ENCODE data around the gene CUX1.

Gene CUX1

DNA sequence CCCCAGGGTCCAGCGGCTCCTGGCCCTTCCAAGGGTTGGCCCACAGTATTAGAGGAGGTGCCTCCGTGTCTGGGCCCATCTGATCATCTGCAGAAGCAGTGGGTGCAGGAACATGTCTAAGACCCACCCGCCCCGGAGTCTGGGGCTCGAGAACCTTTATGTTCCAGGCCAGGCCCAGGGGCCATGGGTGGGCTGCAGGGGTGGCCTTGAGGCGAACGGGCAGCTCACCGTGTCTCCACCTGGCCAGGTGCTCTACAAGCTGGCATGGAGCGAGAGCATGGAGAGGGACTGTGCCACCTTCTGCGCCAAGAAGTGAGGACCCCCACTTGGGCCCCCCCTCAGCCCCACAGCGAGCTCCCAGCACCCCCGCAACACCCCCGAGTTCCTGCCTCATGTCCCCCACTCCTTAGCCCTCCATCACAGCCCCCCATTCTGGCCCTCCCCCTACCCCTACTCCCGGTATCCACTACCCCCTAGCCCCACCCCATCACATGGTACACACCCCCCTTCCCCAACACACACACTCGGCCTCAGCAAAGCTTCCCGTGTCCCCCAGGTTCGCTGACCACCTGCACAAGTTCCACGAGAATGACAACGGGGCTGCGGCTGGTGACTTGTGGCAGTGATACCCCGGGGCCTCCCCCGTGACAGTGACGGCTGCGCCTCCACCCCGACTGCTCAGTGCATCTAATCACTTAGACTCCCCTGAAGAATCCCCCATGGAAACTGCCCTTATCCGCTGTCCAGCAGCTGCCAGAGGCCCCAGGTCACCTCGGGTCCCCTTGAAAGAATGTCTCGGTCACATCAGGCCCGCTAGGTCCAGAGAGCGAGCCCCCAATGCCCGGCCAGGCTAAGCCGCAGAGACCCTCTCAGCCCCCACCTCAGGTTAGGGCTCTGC, 465.3 kb downstream of the CUX1 start:
- no peak for FAIRE-seq

DNA sequence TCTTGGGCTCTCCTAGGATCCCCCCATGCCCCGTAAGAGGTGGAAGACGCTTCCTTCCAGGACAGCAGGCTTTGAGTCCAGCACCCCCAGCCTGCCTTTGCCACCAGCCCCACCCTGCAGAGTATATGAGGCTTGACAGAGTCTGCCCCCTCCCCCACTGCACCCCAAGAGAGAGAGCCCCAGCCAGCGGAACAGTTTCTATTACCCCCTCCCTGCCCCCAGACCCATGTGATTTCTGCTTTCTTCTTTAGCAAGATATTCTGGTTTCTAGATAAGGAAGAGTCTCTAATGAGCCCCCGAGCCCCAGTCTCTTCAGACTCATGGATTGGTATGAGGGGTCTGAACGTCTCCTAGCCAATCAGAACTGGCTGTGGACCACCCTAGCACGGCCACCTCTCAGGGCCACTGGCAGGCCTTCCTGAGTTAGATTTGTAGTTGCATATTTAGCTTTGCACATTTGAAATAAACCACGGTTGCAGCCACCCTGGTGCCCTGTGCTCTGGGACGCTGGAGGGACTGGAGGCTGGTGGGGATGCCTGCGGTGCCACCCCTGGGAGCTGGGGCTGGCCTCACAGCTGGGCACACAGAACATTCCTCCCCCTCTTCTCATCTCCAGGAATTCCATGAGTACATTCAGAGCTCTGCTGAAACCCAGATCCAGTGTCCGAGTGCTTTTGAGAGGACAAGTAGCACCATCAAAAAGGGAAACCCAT, 466.2 kb downstream of the CUX1 start:
- no peak for FAIRE-seq

DNA sequence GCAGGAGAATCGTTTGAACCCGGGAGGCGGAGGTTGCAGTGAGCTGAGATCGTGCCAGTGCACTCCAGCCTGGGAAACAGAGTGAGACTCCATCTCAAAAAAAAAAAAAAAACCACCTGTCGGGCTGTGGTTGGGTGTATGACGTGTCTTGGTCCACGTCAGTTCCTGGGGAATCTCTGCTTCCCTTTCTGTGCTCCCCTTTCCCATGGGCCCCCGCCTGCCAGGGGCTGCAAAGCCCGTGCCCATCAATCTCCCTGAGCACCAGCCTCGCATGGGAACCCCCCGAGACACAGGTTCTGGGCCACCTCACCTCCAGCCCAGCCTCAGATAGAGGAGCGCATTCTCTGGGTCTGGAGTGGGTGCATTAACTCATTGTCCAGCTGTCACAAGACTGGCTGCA, 467.0 kb downstream of the CUX1 start:
- no peak for FAIRE-seq

DNA sequence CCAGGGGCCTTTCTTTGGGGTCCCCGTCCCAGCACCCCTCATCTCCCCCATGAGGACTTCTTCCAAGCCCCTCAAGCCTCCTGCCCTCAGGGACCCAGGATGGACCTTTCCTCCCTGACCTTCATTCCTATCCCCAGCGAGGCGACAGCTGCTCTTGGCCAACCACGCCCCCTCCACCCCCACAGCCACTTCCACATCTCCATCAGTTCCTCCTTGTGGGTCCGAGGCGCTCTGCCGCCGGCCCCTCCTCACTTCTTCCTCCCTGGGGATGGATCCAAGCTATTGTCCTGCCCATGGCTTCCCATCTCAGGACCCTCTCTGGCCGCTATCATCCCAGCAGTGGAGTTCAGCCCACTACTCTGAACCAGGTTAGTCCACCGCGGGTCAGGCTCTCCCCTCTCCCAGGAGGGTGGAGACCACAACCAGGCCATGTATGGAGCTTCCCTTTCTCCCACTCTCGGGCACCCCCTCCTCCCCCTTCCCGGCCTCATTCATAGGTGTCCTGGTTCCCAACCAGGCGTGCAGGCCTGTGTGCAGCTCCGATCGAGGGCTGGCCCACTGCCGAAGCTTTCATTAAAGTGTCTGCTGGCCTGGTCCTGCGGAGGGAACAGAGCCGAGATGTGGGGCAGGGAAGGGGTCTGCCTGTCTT, 467.6 kb downstream of the CUX1 start:
- no peak for FAIRE-seq

DNA sequence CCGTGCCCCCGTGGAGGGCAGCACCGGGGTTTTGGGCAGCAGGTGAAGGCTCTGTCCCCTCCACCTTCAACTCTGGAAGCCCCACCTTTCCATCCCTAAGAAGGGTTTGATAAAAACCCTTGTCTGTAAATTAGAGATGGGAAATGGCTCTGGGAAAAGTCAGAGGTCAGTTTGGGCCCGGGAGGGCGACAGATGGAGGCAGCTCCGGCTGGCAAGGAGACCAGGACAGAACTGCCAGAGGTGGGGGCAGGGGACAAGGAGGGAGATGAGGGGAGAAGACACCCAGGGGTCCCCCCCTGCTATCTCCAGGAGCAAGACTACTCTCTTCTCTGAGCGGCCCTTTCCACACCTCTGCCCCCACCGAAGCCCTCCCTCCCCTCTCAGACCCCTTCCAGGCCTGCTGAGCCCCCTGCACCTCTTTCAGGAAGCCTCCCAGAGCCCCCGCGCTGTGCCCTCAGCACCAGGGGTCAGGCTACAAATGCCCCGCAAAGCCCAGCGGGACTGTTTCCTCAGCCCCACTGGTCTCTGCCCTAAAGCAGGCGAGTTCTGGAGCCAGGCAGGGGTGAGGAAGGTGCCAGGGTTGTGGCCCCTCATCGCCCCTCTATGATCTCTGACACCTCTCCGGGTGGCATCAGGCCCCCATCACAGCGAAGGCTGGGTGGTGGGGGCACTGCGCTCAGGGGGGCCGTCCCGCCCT, 468.3 kb downstream of the CUX1 start:
- FAIRE-seq, result no peak

DNA sequence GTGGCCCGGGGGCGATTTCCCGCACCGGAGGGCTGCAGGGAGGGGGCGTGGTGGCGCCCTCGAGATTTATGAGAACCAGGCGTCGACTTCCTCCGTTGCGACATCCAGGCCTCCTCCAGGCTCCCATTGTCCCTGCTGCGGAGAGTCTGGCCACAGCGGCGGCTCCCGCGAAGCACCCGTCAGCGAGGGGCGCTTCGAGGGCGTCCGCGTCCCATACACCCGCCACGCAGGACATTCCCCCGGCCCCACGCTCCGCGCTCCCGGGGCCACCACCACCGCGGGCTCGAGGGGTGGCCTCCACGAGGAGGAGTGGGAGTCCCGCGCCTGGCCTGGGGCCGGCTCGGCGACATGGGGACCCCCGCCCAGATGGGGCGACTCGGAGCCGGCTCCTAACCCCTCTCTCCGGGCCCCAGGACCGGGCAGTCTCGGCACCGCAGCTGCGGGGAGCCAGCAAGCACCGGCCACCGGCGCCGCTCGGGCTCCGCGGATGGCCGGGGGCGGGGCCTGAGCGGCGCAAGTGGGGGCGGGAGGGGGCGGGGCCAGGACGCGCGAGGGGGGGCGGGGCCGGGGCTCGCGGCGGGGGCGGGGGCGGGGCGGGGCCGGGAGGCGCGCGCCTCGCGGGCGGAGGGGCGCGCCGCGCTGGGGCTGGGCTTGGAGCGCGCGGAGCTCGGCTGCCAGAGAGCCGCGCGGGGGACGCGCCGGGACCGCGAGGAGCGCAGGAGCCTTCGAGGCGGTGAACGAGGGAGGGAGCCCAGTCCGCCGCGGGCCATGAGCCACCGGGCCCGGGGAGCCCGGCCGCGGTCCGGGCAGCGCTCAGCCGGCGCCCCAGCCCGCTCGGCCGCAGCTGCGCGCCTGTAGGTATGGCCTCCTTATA, 469.0 kb downstream of the CUX1 start, which contains the start of gene SH2B2:
SH2B2 (plus strand) TSS at position 632 of the 874 bp plus-strand sequence. CDS start 13,683 bp downstream, outside the sequence.
- no peak for FAIRE-seq

DNA sequence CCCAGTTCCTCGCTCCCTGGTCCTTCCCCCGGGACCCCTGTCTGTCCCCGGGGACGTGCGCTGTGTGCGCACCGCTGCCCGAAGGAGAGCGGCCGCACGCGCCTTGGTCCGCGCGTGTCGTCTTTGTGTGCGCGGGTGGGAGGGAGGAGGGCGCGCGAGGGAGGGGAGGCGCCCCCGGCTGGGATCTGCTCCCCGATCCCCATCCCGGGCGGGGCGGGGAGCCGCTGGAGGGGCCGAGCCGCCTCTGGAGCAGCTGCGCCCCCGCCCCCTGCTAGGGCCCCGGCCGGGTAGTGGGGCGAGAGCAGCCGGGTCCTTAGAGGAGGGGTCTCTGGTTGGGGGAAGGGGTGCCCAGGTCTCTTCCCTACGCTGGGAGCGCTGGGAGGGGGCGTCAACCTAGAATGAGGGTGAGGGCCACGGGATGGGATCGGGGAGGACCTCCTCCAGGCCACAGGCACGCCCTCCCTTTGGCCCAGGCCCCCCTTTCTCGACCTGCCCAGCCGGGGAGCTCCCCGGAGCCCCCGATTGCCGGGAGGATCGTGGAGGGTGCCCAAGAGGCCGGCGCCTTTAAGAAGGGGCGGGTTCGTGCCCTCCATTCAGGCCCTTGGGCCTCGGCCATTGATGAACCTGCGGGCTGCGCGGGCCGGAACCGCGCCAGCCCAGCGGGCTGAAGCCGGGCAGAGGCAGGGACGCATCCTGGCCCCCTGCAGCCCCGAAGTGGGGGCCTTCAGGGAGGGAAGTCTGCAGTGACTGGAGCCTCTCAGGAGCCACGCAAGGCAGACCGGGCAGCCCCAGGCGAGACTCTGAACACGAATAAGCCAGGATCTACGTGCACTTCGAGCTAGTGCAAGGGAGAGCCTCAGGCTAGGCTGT, 469.9 kb downstream of the CUX1 start:
- no peak for FAIRE-seq

DNA sequence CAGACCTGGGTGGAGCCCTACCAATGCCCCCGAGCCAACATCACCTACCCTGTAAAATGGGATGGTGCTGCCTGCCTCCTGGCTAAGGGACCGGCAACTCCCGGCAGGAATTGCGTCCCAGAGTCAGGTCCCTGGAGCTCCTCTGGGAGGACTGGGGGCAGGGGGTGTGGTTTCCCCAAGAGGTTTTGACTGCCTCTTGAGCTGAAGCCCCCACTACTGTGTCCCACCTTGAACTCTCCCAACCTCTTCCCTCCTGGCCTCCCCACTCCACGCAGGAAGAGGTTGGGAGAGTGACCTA, 470.5 kb downstream of the CUX1 start:
- FAIRE-seq, result no peak

DNA sequence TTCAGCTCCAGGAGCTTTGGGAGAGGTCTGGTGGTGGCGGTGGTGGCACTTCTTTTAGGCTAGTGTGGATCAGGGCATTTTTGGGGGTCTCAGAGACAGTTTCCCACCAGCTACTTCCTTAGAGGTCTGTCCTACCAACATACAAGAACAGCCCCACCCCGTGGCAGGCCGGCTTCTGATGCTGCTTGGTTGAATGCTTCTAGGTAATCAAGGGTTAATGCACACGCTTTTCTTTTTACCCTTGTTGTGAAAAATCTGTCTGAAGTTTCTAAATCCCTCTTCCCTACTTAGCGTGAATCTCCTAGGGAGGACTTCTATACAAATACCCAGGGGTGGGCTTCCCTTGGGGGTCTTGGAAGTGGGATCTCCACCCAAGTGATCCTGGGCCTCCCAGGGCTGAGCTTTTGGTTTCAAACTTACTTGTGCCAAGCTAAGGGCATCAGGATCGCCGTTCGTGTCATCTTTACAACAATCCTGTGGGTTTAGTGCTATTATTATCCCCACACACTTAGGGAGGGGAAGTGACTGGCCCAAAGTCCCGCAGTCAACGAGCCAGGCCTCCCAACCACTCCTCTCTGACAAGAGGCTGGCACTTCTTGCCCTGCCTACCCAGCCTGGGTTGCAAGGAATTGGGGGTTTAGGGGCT, 471.0 kb downstream of the CUX1 start:
- FAIRE-seq, result no peak

DNA sequence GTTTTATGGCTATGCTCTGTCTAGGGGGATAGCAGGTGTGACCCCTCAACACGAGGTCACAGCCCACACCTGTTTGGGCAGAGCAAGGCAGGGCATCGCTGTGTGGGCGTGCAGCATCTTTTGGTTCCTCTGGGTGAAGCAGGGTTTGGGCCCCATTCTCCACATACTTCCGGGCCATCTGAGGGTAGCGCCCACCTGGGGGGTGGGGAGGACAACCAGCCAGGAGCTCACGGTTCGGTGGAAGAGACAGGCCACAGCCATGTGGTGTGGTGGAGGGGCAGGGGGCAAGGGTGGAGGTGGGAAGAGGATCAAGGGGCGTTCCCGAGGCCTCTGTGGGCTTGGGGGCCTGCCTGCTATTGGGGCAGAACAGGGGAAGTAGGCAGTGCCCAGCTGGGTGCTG, 471.6 kb downstream of the CUX1 start:
- no peak for FAIRE-seq

DNA sequence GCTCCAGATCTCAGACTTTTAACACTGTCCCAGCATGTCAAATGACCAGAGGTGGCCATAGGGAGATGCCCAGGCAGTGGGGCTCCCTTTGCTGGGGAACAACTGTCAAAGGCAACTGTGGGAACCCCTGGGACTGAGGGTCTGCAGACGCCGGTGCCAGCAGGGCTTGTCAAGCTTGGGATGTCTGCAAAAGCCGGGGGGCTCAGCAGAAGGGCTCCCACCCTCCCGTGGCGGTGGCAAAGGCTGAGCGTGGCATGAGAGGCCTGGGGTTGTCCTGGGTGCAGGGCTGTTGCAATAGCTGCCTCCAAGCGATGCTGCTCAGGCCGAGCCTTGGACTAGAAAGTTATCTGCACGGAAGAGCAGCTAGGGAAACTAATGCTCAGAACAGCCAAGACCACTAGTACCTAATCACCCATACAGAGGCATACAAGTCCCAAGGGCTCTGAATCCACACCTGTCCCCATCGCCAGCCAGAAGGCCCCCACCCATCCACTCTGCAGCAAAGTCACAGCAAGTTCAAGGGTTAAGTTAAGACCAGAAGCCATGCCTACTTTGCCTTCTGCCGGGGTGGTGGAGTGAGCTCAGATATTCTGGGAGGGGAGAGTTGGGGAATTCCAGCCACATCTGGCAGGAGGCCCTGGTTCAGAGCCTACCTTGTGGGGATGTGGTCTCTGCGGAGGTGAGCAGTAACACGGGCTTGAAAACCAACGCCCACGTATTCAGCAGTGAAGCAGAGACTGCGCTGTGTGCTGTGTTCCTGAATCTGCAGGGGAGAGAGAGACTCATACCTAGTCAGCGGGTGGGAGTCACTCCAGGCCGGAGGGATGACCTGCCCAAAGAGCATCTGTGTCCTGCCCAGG, 473.9 kb downstream of the CUX1 start:
- FAIRE-seq, result no peak

DNA sequence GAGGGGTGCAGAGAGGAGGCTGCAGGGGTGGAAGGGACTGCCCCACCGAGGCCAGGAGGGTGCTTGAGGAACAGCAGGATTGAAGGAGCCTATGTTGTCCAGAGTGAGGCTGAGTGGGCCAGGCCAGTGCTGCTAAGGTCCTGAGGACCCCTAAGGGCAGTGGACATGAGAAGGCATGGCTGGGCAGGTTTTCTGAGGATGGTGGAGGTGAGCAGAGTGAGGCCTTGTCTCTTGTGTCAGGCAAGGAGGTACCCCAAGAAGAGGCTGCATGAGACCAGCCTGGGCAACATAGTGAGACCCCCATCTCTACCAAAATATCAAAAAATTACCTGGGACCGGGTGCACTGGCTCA, 474.5 kb downstream of the CUX1 start:
- no peak for FAIRE-seq

DNA sequence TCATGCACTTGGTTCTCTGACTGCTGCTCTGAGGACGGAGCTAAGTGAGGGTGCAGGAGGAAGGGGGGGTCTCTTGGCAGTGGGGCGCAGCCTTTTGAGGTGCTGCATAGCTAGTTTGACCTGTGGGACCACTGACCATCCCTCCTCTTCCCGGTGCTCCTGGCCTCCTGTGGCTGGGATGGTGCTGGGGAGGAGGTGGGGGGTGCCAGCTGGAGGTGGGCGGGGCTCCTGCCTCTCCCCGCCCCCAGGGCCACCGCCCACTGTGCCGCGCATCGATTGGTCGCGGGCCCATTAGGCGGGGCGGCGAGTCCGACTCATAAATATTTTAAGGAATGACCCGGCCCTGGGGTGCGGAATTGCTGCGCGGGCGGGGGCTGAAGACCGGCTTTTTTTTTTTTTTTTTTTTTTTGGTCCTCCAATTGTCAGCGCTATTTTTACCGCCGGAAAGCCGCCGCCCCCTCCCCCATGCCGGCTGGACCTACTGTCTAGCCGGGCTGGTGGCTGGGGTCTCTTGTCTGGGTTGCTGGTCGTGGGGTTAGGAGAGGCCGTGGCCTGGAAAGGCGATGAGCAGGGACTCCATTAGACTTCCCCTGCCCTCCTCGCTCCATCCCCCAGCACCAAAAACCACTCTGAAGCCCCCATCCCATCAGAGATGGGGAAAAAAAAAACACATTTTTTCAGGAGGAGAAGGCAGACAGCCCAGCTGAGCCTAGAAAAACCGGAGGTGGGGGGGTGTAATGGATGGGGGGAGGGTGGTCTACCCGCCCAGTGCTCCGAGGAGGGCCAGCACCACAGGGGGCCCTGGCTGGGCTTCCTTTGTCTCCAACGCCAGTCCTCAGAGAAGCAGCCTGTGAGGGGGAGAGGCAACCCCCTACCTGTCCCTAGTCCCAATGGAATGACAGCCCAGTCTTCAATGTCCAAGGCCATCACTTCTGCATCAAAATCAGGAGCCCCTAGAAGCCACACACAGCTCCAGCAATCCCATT, 475.7 kb downstream of the CUX1 start:
- FAIRE-seq, result no peak

DNA sequence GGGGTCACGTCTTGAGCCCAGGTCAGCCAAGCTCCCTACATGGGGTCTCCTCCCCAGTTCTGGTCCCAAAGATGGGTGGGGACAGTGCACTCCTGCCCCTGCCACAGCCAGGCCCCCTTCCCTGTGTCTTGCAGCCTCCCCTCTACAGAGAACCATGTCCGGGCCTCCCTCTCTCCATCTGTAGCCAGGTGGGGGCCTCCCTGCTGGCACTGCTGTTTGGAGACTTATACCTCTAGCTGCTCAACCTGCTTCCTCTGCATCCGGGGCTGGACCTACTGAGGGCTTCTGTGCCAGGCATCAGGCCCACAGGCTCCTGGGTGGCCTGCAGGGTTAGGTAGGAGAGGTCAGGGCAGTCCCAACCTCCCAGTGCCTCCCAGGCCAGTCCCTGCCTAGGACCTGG, 477.2 kb downstream of the CUX1 start:
- FAIRE-seq, result no peak

DNA sequence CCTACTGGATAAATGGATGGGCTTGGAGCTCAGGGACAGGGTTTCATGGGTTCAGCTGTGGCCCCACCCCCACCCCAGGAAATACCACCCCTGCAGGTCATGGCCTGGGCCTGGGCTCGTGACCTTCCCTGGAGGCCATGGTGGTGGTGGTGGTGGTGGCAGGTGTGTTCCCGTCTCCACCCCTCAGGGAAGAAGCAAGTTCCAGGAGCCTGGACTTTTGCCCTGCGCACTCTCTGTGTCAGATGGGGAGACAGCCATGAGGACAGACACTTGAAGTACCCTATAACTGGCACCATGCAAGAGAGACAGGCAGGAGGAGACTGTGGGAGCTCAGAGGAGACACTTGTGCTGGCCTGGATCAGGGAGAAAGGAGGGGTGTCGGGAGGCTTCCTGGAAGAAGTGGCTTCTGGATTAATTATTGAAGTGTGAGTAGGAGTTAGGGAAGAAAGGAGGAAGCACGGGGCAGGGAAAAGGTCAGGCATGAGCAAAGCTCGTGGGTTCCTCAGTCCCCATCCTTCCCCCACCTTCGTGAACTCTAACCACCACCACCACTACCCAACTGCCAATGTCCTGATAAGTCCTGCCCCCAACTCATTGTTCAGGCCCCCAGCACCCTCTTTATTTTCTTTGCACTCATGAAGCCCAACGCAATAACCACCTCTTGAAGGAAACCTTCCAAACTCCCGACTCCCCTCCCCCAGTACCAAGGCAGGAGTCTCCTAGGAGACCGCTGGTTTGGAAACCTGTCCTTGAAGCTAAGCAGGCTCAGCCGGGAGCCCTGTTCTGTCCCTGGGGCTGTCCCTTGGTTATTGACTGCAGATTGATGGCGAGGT, 478.1 kb downstream of the CUX1 start:
- FAIRE-seq, result no peak

DNA sequence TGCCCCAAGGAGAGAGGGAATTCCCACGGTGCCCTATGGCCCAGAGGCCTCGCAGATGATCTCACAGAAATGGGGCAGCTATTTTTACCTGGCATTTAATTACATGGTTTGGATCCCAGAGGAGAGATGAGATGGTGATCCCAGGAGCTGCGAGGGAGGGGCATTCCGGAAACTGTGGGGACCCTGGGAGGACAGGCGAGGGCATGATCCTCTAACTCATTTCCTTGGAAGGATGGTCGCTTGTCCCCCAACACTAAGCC, 478.7 kb downstream of the CUX1 start:
- FAIRE-seq, result no peak

DNA sequence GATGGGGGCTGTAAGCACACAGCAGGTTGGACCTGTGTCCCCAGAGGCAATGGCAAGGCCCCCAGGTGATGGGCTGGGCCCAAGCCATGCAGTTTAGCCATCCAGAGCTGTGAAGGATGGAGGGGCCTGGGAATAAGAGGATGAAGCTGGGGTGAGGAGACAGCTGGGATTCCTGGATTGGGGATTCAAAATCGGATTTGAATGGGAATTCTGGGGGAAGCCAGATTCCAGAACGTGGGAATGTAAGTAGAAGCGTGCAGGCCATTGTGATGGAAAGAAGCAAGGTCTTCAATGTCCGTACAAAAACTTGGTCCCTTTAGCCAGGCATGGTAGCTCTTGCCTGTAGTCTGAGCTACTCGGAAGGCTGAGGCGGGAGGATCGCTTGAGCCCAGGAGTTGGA, 479.1 kb downstream of the CUX1 start:
- no peak for FAIRE-seq

All from A204.1 (cell line).